HG03439 (cell line): ENCODE data around the gene MRGPRG.

Experiments used
- ATAC-seq: cut with Tn5 transposase; IDR thresholded peaks from one replicate; pipeline ENCODE4 v1.9.1; 2021; ENCODE audit warnings: mild to moderate bottlenecking, moderate library complexity; ENCODE audit not compliant: unreplicated experiment

Gene MRGPRG

GRCh38 chr11:3207526-3208189 is 11.0 kb downstream of the MRGPRG start:
- ATAC-seq, result no peak

- no peak for ATAC-seq
Observed at GRCh38 chr11:3206922-3207204, 11.8 kb downstream of the MRGPRG start.

- ATAC-seq, result no peak
Observed at GRCh38 chr11:3206156-3206921, 12.3 kb downstream of the MRGPRG start.

GRCh38 chr11:3205261-3206155 is 13.1 kb downstream of the MRGPRG start:
- no peak for ATAC-seq

GRCh38 chr11:3204141-3205015 is 14.2 kb downstream of the MRGPRG start:
- ATAC-seq, result no peak

- ATAC-seq, result no peak
Observed at GRCh38 chr11:3203221-3204043, 15.2 kb downstream of the MRGPRG start.

- no peak for ATAC-seq
Observed at GRCh38 chr11:3202759-3203158, 15.9 kb downstream of the MRGPRG start.

- ATAC-seq, result no peak
Observed at GRCh38 chr11:3202305-3202704, 16.3 kb downstream of the MRGPRG start.

GRCh38 chr11:3201677-3202181 is 16.9 kb downstream of the MRGPRG start:
- no peak for ATAC-seq

- no peak for ATAC-seq
Observed at GRCh38 chr11:3201112-3201581, 17.5 kb downstream of the MRGPRG start.

- no peak for ATAC-seq
Observed at GRCh38 chr11:3200388-3201111, 18.1 kb downstream of the MRGPRG start.

GRCh38 chr11:3199537-3200295 is 18.9 kb downstream of the MRGPRG start:
- no peak for ATAC-seq

- ATAC-seq, result no peak
Observed at GRCh38 chr11:3198815-3199214, 19.8 kb downstream of the MRGPRG start.

- ATAC-seq, result no peak
Observed at GRCh38 chr11:3197878-3198528, 20.6 kb downstream of the MRGPRG start.

- no peak for ATAC-seq
Observed at GRCh38 chr11:3197044-3197695, 21.4 kb downstream of the MRGPRG start.

- ATAC-seq, result no peak
Observed at GRCh38 chr11:3196161-3197043, 22.2 kb downstream of the MRGPRG start.
